Activated T-helper 1 cell treated with anti-CD3 and anti-CD28 coated beads, Interleukin-12 subunit alpha, Interleukin-12 subunit beta, Interleukin-2, Interleukin-4 antibody, amounts not matched to agents 30 ng/mL and 10 ng/mL and 1 ng/mL, durations not matched to agents 14 hours and 24 hours and 36 hours (primary cell): Measurements from ENCODE around the gene SLC22A15. TPM values are rescaled to one million over a fixed set of nuclear protein-coding genes. Genes with fewer than 3 reads are reported as not detected.

Experiments
- DNase-seq: peaks from one replicate; pipeline ENCODE4 v3.0.0; 2021; ENCODE audit warnings: low spot score
- H3K27ac Mint-ChIP-seq: one replicate; pipeline ENCODE4 v1.8.0; 2021; ENCODE audit warnings: mild to moderate bottlenecking, mixed read lengths
- H3K27me3 Mint-ChIP-seq: one replicate; pipeline ENCODE4 v1.8.0; 2022; ENCODE audit warnings: mild to moderate bottlenecking, moderate library complexity, mixed read lengths; ENCODE audit not compliant: insufficient read depth
- H3K36me3 Mint-ChIP-seq: one replicate; pipeline ENCODE4 v1.8.0; 2021; ENCODE audit warnings: low read depth, mixed read lengths
- H3K4me1 Mint-ChIP-seq: one replicate; pipeline ENCODE4 v1.8.0; 2021; ENCODE audit warnings: low read depth, mixed read lengths
- H3K4me3 Mint-ChIP-seq: one replicate; pipeline ENCODE4 v1.8.0; 2021; ENCODE audit warnings: mild to moderate bottlenecking, moderate library complexity, mixed read lengths
- H3K9me3 Mint-ChIP-seq: one replicate; pipeline ENCODE4 v1.8.0; 2021; ENCODE audit warnings: mixed read lengths
- intact Hi-C: fragments of 100-400 bp; cut with micrococcal nuclease; formaldehyde crosslinking; loops from one replicate; pipeline ENCODE4 v1.15.1; 2024
- total RNA-seq: library from RNA; stranded (reverse); gene quantifications from 2 replicates; pipeline ENCODE4 v1.2.3, GENCODE V29; 2022

Gene SLC22A15
- 0.23 and 0.73 TPM in 2 replicates for total RNA-seq

GRCh38 chr1:115976062-115976920 is at the start of gene SLC22A15:
TSS of gene SLC22A15 (plus strand) at chr1:115976513. CDS start at chr1:115976628, 115 bp downstream.
- Mint-ChIP-seq H3K9me3 (no peaks in the 10 kb centered on the region), H3K4me3 (peak within 1 kb of the TSS; percentile 86), H3K27ac (peak within 1 kb of the TSS; percentile 48), H3K36me3 (no peaks in the 10 kb centered on the region), H3K27me3 (peaks cover 54% of the 10 kb centered on the region), H3K4me1 (peaks cover 4% of the 10 kb centered on the region)
- intact Hi-C loops = loop anchor here (2.0 kb wide), 1 partner anchor 367 kb away; no protein-coding TSS in a partner anchor
- DNase-seq = peak; percentile 30

GRCh38 chr1:115927971-115928370 is 48.3 kb upstream of the SLC22A15 start:
- intact Hi-C loops = no loop called here
- Mint-ChIP-seq H3K4me1 (no peaks in the 10 kb centered on the region), H3K27me3 (peaks cover 5% of the 10 kb centered on the region), H3K9me3 (no peaks in the 10 kb centered on the region), H3K4me3 (no peak overlapping the region), H3K36me3 (no peaks in the 10 kb centered on the region), H3K27ac (no peak overlapping the region)
- no peak for DNase-seq

GRCh38 chr1:115929881-115930280 is 46.4 kb upstream of the SLC22A15 start:
- peaks cover 4% of the 10 kb centered on the region for H3K27me3 Mint-ChIP-seq
- H3K9me3 Mint-ChIP-seq = no peaks in the 10 kb centered on the region
- DNase-seq = no peak
- no peak overlapping the region for H3K27ac Mint-ChIP-seq
- H3K36me3 Mint-ChIP-seq = no peaks in the 10 kb centered on the region
- no peak overlapping the region for H3K4me3 Mint-ChIP-seq
- intact Hi-C loops = no loop called here
- H3K4me1 Mint-ChIP-seq = no peaks in the 10 kb centered on the region

GRCh38 chr1:115933625-115934024 is 42.7 kb upstream of the SLC22A15 start:
- no peak overlapping the region for H3K27ac Mint-ChIP-seq
- H3K4me1 Mint-ChIP-seq = no peaks in the 10 kb centered on the region
- H3K27me3 Mint-ChIP-seq = peaks cover 1% of the 10 kb centered on the region
- no peaks in the 10 kb centered on the region for H3K9me3 Mint-ChIP-seq
- DNase-seq = no peak
- intact Hi-C loops = no loop called here
- H3K36me3 Mint-ChIP-seq = no peaks in the 10 kb centered on the region
- H3K4me3 Mint-ChIP-seq = no peak overlapping the region

GRCh38 chr1:115939455-115939854 is 36.9 kb upstream of the SLC22A15 start:
- no peak for DNase-seq
- Mint-ChIP-seq H3K27me3 (peaks cover 1% of the 10 kb centered on the region), H3K9me3 (no peaks in the 10 kb centered on the region), H3K27ac (no peak overlapping the region), H3K4me1 (no peaks in the 10 kb centered on the region), H3K36me3 (no peaks in the 10 kb centered on the region), H3K4me3 (no peak overlapping the region)
- intact Hi-C loops = no loop called here

- Mint-ChIP-seq H3K27ac (no peak overlapping the region), H3K36me3 (no peaks in the 10 kb centered on the region), H3K27me3 (peaks cover 3% of the 10 kb centered on the region), H3K4me1 (no peaks in the 10 kb centered on the region), H3K4me3 (no peak overlapping the region), H3K9me3 (no peaks in the 10 kb centered on the region)
- intact Hi-C loops = no loop called here
- DNase-seq = no peak
Measured at GRCh38 chr1:115946116-115946515, 30.2 kb upstream of the SLC22A15 start.

- H3K4me1 Mint-ChIP-seq = no peaks in the 10 kb centered on the region
- intact Hi-C loops = no loop called here
- H3K27ac Mint-ChIP-seq = no peak overlapping the region
- peaks cover 3% of the 10 kb centered on the region for H3K27me3 Mint-ChIP-seq
- no peak overlapping the region for H3K4me3 Mint-ChIP-seq
- no peaks in the 10 kb centered on the region for H3K36me3 Mint-ChIP-seq
- no peaks in the 10 kb centered on the region for H3K9me3 Mint-ChIP-seq
- DNase-seq = no peak
Measured at GRCh38 chr1:115949156-115949555, 27.2 kb upstream of the SLC22A15 start.

- no peak for DNase-seq
- H3K27ac Mint-ChIP-seq = no peak overlapping the region
- no peaks in the 10 kb centered on the region for H3K9me3 Mint-ChIP-seq
- intact Hi-C loops = no loop called here
- no peak overlapping the region for H3K4me3 Mint-ChIP-seq
- H3K27me3 Mint-ChIP-seq = peaks cover 3% of the 10 kb centered on the region
- H3K4me1 Mint-ChIP-seq = no peaks in the 10 kb centered on the region
- H3K36me3 Mint-ChIP-seq = no peaks in the 10 kb centered on the region
Measured at GRCh38 chr1:115951560-115951959, 24.8 kb upstream of the SLC22A15 start.

- Mint-ChIP-seq H3K4me1 (no peaks in the 10 kb centered on the region), H3K27me3 (peaks cover 6% of the 10 kb centered on the region), H3K9me3 (no peaks in the 10 kb centered on the region), H3K4me3 (no peak overlapping the region), H3K36me3 (no peaks in the 10 kb centered on the region), H3K27ac (no peak overlapping the region)
- no peak for DNase-seq
- intact Hi-C loops = no loop called here
Measured at GRCh38 chr1:115952547-115952946, 23.8 kb upstream of the SLC22A15 start.

GRCh38 chr1:115953180-115953579 is 23.1 kb upstream of the SLC22A15 start:
- DNase-seq = no peak
- Mint-ChIP-seq H3K9me3 (no peaks in the 10 kb centered on the region), H3K36me3 (no peaks in the 10 kb centered on the region), H3K4me1 (no peaks in the 10 kb centered on the region), H3K27ac (no peak overlapping the region), H3K4me3 (no peak overlapping the region), H3K27me3 (peaks cover 11% of the 10 kb centered on the region)
- intact Hi-C loops = no loop called here

GRCh38 chr1:115954684-115955083 is 21.6 kb upstream of the SLC22A15 start:
- no peaks in the 10 kb centered on the region for H3K4me1 Mint-ChIP-seq
- no peaks in the 10 kb centered on the region for H3K9me3 Mint-ChIP-seq
- H3K36me3 Mint-ChIP-seq = no peaks in the 10 kb centered on the region
- H3K27ac Mint-ChIP-seq = no peak overlapping the region
- intact Hi-C loops = no loop called here
- no peak overlapping the region for H3K4me3 Mint-ChIP-seq
- no peak for DNase-seq
- H3K27me3 Mint-ChIP-seq = peaks cover 10% of the 10 kb centered on the region

- DNase-seq = no peak
- intact Hi-C loops = no loop called here
- no peak overlapping the region for H3K27ac Mint-ChIP-seq
- H3K4me1 Mint-ChIP-seq = no peaks in the 10 kb centered on the region
- H3K36me3 Mint-ChIP-seq = no peaks in the 10 kb centered on the region
- H3K9me3 Mint-ChIP-seq = no peaks in the 10 kb centered on the region
- H3K27me3 Mint-ChIP-seq = peaks cover 11% of the 10 kb centered on the region
- H3K4me3 Mint-ChIP-seq = no peak overlapping the region
Measured at GRCh38 chr1:115955228-115955627, 21.1 kb upstream of the SLC22A15 start.

- H3K27me3 Mint-ChIP-seq = peaks cover 29% of the 10 kb centered on the region
- intact Hi-C loops = no loop called here
- no peak overlapping the region for H3K27ac Mint-ChIP-seq
- H3K9me3 Mint-ChIP-seq = no peaks in the 10 kb centered on the region
- H3K4me1 Mint-ChIP-seq = no peaks in the 10 kb centered on the region
- no peak for DNase-seq
- no peak overlapping the region for H3K4me3 Mint-ChIP-seq
- no peaks in the 10 kb centered on the region for H3K36me3 Mint-ChIP-seq
Measured at GRCh38 chr1:115958866-115959265, 17.4 kb upstream of the SLC22A15 start.
